ENCODE data around the gene SCGB1D4.

GRCh38 chr11:62273284-62273683 lies 25.6 kb downstream of the SCGB1D4 start:
- TF ChIP-seq, protein P1, sequence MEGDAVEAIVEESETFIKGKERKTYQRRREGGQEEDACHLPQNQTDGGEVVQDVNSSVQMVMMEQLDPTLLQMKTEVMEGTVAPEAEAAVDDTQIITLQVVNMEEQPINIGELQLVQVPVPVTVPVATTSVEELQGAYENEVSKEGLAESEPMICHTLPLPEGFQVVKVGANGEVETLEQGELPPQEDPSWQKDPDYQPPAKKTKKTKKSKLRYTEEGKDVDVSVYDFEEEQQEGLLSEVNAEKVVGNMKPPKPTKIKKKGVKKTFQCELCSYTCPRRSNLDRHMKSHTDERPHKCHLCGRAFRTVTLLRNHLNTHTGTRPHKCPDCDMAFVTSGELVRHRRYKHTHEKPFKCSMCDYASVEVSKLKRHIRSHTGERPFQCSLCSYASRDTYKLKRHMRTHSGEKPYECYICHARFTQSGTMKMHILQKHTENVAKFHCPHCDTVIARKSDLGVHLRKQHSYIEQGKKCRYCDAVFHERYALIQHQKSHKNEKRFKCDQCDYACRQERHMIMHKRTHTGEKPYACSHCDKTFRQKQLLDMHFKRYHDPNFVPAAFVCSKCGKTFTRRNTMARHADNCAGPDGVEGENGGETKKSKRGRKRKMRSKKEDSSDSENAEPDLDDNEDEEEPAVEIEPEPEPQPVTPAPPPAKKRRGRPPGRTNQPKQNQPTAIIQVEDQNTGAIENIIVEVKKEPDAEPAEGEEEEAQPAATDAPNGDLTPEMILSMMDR (IDR thresholded peaks at IDR 0.05; ENCODE audit: low read depth, low read length) = no peak
- TF ChIP-seq EZH2phosphoT487 (IDR thresholded peaks at IDR 0.05; ENCODE audit: low read depth) = no peak
